Ramos (cell line): Measurements from ENCODE around the gene FGD3.

Source experiments
- in situ Hi-C: fragments of 300-500 bp; cut with MboI; formaldehyde crosslinking; loops from one replicate; pipeline ENCODE4 v1.14.3; 2022; ENCODE audit warnings: low sequenced_read_pairs; ENCODE audit not compliant: unreplicated experiment

FGD3 gene

DNA sequence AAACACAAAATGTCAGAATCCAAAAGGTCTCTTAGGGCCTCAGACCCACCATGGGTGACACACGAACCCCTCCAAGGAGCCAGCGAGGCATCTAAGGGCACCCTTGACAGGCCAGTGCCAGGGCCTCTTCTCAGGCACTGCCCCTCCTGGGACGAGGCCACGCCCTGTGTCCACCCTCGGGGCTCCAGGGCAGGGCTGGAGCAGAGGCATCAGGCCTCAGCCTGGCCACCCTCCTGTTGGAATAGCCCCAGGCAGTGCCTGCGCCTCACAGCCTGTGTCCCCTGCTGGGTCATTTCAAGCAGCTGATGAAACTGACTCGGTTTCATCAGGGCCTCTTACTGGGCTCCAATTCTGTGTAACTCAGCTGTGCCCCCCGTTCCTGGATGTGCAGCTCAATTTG, 78.4 kb downstream of the FGD3 start:
- in situ Hi-C loops, result no loop called here

DNA sequence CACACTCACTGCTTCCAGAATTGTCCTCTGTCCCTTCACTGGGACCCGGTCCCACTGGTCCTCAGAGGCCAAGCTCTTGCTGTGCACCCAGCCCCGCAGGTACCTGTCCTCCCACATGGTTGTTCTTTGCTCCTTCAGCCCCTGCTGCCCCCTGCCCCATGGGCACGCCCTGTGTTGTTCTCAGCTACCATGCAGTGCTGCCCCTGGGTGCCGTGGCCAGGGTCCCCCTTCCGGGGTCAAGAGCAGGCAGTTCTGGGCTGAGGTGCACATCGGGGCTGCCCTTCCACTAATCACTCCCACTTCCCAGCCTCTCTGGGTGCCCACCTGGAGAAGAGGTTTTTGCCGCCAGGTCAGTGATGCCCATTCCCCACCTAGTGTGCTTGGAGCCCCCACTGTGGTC, 79.3 kb downstream of the FGD3 start:
- in situ Hi-C loops, result no loop called here

GRCh38 chr9:93027750-93028149, 80.4 kb downstream of the FGD3 start:
- in situ Hi-C loops, result no loop called here

- in situ Hi-C loops, result no loop called here
Observed at GRCh38 chr9:93028448-93029006, 81.2 kb downstream of the FGD3 start.

- in situ Hi-C loops, result no loop called here
Observed at GRCh38 chr9:93030642-93031628, 83.6 kb downstream of the FGD3 start.

DNA sequence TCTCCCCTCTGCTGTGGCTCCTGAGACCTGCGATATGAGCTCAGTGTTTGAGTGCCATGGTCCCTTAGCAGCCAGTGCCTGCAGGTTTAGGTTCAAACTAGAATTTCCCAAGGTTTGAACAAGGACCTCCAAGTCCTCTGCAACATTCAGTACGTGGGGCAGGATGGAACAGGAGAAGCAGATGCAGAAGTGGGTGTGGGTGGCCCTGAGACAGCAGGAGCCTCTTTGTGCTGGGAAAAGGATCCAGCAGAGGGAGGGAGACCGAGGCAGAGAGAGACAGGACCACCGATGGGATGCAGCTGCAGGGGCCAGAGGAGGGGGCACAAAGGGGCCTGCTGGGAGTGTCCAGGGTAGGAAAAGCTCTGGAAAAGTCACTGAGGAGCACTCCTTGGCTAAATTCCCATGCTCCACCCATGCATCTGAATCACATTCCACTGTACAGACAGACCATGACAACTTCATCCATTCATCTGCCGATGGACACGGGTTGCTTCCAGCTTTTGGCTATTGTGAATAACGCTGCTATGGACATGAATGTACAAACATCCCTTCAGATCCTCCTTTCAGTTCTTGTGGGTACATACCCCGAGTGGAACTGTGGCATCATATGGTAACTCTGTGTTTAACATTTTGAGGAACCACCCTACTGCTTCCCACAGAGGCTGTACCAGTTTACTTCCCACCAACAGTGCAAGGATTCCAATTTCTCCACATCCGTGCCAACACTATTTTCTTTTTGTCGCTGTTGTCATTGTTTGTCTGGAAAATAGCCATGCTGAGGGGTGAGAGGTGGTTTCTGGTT, 84.5 kb downstream of the FGD3 start:
- in situ Hi-C loops, result no loop called here

GRCh38 chr9:93032545-93032944, 85.2 kb downstream of the FGD3 start:
- in situ Hi-C loops, result no loop called here

DNA sequence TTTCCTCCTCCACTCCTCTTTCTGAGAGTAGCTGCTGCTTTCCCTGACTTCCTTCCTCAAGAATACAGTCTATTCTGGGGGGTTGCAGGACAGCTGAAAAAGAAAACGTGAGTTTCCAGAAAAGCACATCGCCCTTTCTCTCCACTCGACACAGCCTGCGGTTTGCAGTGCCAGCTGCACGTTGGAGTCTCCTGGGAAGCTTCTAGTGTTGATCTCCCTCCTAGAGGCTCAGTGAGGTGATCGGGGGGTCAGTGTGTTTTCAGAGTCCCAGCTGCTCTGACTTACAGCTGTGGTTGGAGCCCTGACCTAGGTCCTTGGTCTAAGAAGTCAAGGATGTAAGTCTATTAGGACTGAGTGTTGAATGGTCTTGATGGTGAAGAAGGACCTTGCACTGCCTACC, 86.2 kb downstream of the FGD3 start:
- in situ Hi-C loops, result no loop called here

- in situ Hi-C loops, result no loop called here
Observed at GRCh38 chr9:93035106-93035660, 87.9 kb downstream of the FGD3 start.

DNA sequence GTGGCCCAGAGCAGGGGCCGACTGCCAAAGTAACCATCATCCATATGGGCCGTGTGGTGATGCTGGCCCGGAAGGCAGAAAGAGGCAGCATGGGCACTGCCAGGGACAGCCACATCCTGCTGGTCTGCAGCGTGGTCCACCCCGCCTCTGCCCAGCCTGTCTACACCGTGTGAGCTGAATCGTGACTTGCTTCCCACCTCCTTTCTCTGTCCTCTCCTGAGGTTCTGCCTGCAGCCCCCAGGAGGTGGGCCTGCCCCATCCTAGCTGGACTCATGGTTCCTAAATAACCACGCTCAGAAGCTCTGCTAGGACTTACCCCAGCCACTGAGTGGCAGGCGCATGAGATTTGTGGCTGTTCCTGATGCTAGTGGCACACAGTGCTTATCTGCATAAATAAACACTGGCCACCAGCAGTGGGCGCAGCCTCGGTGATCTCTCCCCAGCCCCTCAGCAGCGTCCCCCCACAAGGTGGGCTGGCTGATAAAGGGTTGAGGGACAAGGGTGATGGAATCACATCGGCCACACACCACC, 88.6 kb downstream of the FGD3 start:
- in situ Hi-C loops, result no loop called here

DNA sequence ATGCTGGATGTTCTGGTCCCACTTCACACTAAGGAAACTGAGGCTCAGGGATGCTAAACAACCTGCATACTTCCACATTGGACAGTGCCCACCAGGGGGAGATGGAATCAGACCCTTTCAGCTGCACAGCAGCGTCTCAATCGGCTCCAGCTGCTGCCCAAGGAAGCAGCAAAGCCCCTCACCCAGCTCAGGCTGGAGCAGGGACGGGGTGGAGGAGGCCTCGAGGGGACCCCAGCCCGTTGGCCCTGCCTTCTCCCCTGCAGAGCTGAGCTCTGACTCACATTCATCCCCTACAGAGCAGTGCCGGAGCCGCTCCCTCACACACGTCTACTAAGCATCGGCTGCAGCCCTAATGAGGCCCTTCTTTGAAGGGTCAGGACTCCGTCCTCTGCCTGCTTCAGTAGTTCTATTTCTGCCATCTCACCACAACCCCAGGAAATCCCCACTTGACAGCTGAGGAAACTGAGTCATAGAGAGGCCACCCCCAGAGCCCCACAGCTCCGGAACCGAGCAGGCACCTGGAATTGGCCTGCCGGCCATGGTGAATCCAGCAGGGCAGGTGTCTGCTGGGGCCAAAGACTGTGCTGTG, 89.7 kb downstream of the FGD3 start:
- in situ Hi-C loops, result no loop called here

GRCh38 chr9:93037476-93037971, 90.2 kb downstream of the FGD3 start:
- in situ Hi-C loops, result no loop called here

GRCh38 chr9:93038918-93039317, 91.6 kb downstream of the FGD3 start:
- in situ Hi-C loops, result no loop called here

DNA sequence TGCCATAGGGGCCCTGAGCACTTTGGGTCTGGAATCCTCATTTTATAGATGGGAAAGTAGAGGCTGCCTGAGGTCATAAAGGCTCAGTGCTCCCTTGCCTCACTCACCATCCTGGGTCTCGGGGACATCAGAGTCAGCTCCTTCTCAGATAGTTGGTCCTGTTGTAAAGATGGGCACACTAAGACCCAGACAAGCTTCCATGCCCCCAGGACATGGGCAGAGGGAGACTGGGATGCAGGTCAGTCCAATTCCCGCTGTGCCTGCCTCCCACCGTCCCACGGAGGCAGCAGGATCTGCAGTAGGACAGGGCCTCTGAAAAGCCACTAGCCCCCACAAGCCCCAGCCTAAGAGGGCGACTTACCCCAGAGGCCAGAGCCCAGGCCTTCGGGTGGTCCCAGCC, 92.1 kb downstream of the FGD3 start:
- in situ Hi-C loops, result no loop called here

GRCh38 chr9:93039976-93040375, 92.7 kb downstream of the FGD3 start:
- in situ Hi-C loops, result no loop called here

- in situ Hi-C loops, result no loop called here
Observed at GRCh38 chr9:93040409-93040808, 93.1 kb downstream of the FGD3 start.

DNA sequence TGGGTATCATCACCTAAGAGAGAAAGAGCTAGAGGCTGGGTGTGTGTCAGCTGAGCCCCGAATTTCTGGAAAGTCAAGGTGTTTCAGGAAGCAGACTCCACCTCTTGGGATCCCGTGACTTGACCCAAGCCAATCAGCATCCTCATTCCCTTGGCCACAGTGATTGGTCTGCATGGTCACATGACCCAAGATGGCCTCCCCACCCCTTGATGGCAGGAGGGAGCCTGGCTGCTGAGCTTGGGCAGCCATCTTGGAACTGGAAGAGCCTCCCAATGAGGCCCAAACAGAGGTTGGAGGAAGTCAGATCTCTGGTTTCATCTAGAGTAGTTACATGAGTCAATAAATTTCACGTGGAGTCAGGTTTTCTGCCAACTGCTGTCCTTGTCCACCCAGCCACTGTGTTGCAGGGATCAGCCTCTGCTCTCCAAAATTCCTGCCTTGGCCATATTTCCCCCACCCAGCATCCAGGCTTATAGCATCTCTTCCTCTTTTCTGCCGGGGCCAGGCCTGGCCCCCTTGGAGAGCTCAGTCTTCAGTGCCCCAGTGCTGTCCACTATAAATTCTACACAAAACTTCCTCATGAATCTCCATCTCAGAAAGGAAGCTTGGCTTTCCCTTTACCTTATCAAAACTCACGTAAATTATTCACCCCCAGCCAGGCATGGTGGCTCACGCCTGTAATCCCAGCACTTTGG, 93.9 kb downstream of the FGD3 start:
- in situ Hi-C loops, result no loop called here

DNA sequence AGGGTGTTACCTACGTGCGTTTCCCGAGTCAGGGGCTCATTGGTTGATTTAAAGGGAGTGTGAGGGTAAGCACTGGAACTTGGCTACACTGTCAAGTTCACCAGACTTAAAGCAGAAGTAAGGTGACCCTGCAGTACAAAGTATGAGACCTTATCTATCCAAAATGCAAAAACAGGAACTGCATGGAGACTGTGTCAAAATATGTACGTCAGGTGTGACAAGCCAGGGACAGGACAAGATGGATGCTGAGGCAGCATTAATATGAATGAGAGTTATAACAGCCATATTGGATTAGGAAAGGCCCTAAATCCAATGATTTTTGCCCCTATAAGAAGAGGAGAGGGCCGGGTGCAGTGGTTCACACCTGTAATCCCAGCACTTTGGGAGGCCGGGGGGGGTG, 95.8 kb downstream of the FGD3 start:
- in situ Hi-C loops, result no loop called here

DNA sequence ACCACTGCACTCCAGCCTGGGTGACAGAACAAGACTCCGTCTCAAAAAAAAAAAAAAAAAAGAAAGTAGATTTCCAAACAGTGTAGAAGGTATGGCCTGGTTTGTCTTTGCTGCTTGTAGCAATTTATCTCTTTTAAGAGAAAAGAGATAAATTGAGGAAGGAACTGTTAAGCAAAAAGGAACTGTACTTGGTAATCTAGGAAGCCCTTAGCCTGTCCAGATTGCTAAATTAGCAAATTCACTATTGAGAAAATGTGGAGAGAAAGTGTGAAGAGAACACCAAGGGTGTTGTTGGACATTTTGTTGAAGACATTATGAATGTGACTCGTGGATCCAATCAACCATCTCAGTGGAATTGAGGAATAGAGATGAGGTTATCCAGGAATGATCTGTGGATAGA, 98.2 kb downstream of the FGD3 start:
- in situ Hi-C loops, result no loop called here
